ENCODE measurements around the gene OR52E8.

GRCh38 chr11:5833446-5833845, 24.0 kb downstream of the OR52E8 start:
- TF ChIP-seq, protein P1, sequence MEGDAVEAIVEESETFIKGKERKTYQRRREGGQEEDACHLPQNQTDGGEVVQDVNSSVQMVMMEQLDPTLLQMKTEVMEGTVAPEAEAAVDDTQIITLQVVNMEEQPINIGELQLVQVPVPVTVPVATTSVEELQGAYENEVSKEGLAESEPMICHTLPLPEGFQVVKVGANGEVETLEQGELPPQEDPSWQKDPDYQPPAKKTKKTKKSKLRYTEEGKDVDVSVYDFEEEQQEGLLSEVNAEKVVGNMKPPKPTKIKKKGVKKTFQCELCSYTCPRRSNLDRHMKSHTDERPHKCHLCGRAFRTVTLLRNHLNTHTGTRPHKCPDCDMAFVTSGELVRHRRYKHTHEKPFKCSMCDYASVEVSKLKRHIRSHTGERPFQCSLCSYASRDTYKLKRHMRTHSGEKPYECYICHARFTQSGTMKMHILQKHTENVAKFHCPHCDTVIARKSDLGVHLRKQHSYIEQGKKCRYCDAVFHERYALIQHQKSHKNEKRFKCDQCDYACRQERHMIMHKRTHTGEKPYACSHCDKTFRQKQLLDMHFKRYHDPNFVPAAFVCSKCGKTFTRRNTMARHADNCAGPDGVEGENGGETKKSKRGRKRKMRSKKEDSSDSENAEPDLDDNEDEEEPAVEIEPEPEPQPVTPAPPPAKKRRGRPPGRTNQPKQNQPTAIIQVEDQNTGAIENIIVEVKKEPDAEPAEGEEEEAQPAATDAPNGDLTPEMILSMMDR (IDR thresholded peaks at IDR 0.05) = no peak
- no peak for TF ChIP-seq POLR2A (IDR thresholded peaks at IDR 0.05)
